Measurements from ENCODE around the gene TBC1D7. TPM values are rescaled to one million over a fixed set of nuclear protein-coding genes. Genes with fewer than 3 reads are reported as not detected.

The TBC1D7 gene
- polyA plus RNA-seq, 1 donor from 2014 or later = 67.9 TPM

DNA sequence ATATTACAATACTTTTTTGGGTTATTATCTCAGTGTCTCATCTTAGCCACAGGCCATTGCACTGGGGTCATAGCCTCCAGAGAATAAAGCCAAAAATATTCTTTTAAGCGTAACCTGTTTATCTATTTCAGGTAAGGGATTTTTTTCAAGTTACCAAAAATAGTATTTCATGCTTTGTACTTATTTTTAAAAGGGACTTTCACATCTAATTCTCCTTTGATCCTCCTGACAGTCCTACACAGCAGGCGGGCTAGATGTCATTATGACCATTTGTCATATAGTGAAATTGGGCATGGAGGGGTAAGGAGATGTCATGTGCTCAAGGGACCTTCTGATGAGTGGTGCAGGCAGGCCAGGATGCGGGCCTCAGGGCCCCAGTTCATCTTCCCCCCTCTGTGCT, 68.9 kb downstream of the TBC1D7 start:
- TF ChIP-seq EZH2 (IDR thresholded peaks at IDR 0.05; ENCODE audit: borderline replicate concordance, insufficient read depth, low read length, poor library complexity, severe bottlenecking) (no peak), RAD21 (conservative IDR thresholded peaks at IDR 0.05) (no peak)
- H3K27me3 ChIP-seq (ENCODE audit: insufficient read depth, low read depth, low read length) = no peaks in the 10 kb centered on the region
- no peaks in the 10 kb centered on the region for H3F3A ChIP-seq (ENCODE audit: insufficient read depth, low read length, poor library complexity, severe bottlenecking)
- no peaks in the 10 kb centered on the region for H4K20me1 ChIP-seq (ENCODE audit: insufficient read depth)
- H3K27ac ChIP-seq (ENCODE audit: low read length) = no peak overlapping the region
- no peak overlapping the region for H3K9ac ChIP-seq (ENCODE audit: low read length)
- H3K4me3 ChIP-seq (ENCODE audit: low read length) = no peak overlapping the region
- no peaks in the 10 kb centered on the region for H3K9me2 ChIP-seq (ENCODE audit: insufficient read depth, low read length)
- H3K79me2 ChIP-seq (replicated peaks; ENCODE audit: insufficient read depth, low read length) = no peaks in the 10 kb centered on the region
- no peaks in the 10 kb centered on the region for H3K36me3 ChIP-seq (ENCODE audit: insufficient read depth, low read length)
- no peak overlapping the region for H3K4me2 ChIP-seq (ENCODE audit: low read length)
- no peaks in the 10 kb centered on the region for H3K9me3 ChIP-seq (ENCODE audit: low read length)
- H2AFZ ChIP-seq (ENCODE audit: low read depth, low read length) = no peak overlapping the region

DNA sequence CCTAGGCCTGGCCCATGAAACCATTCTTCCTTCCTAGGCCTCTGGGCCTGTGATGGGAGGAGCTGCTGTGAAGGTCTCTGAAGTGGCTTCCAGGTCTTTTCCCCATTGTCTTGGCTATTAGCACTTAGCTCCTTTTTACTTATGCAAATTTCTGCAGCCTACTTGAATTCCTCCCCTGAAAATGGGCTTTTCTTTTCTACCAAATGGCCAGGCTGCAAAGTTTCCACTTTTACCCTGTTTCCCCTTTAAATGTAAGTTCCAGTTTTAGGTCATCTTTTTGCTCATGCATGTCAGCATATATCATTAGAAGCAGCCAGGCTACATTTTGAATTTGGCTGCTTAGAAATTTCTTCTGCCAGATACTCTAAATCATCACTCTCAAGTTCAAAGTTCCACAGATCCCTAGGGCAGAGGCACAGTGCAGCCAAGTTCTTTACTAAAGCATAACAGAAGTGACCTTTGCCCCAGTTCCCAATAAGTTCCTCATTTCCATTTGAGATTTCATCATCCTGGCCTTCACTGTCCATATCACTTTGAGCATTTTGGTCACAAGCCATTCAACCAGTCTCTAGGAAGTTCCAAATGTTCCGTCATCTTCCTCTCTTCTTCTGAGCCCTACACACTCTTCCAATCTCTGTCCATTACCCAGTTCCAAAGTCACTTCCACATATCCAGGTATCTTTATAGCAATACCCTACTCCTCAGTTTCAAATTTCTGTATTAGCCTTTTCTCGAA, 71.9 kb downstream of the TBC1D7 start:
- Histone ChIP-seq H3K9me2 (ENCODE audit: insufficient read depth, low read length) (no peaks in the 10 kb centered on the region), H4K20me1 (ENCODE audit: insufficient read depth) (no peaks in the 10 kb centered on the region), H3K9ac (ENCODE audit: low read length) (no peak overlapping the region), H3K9me3 (ENCODE audit: low read length) (no peaks in the 10 kb centered on the region), H2AFZ (ENCODE audit: low read depth, low read length) (no peak overlapping the region), H3K27ac (ENCODE audit: low read length) (no peak overlapping the region), H3K4me3 (ENCODE audit: low read length) (no peak overlapping the region), H3K36me3 (ENCODE audit: insufficient read depth, low read length) (no peaks in the 10 kb centered on the region), H3F3A (ENCODE audit: insufficient read depth, low read length, poor library complexity, severe bottlenecking) (no peaks in the 10 kb centered on the region), H3K4me2 (ENCODE audit: low read length) (no peak overlapping the region), H3K27me3 (ENCODE audit: insufficient read depth, low read depth, low read length) (no peaks in the 10 kb centered on the region), H3K79me2 (replicated peaks; ENCODE audit: insufficient read depth, low read length) (no peaks in the 10 kb centered on the region)
- TF ChIP-seq EP300 (conservative IDR thresholded peaks at IDR 0.05; ENCODE audit: poor library complexity, severe bottlenecking) (no peak), SMC3 (conservative IDR thresholded peaks at IDR 0.05; ENCODE audit: poor library complexity) (no peak), TAF1 (IDR thresholded peaks at IDR 0.05; ENCODE audit: low read depth) (no peak), MXI1 (conservative IDR thresholded peaks at IDR 0.05; ENCODE audit: poor library complexity, severe bottlenecking) (no peak)
- TF ChIP-seq, protein P1, sequence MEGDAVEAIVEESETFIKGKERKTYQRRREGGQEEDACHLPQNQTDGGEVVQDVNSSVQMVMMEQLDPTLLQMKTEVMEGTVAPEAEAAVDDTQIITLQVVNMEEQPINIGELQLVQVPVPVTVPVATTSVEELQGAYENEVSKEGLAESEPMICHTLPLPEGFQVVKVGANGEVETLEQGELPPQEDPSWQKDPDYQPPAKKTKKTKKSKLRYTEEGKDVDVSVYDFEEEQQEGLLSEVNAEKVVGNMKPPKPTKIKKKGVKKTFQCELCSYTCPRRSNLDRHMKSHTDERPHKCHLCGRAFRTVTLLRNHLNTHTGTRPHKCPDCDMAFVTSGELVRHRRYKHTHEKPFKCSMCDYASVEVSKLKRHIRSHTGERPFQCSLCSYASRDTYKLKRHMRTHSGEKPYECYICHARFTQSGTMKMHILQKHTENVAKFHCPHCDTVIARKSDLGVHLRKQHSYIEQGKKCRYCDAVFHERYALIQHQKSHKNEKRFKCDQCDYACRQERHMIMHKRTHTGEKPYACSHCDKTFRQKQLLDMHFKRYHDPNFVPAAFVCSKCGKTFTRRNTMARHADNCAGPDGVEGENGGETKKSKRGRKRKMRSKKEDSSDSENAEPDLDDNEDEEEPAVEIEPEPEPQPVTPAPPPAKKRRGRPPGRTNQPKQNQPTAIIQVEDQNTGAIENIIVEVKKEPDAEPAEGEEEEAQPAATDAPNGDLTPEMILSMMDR (IDR thresholded peaks at IDR 0.05; ENCODE audit: poor library complexity, severe bottlenecking) = no peak

Other genes with a start within 250 kb of the TBC1D7 start
- gene GFOD1, start 159.1 kb upstream of the TBC1D7 start, polyA plus RNA-seq = 7.0 and 8.2 TPM in 2 replicates
- 15.9 and 16.5 TPM in 2 replicates for gene SIRT5, start 246.1 kb upstream of the TBC1D7 start, polyA plus RNA-seq